Small intestine (tissue), 7 donors: ENCODE data around the gene INPPL1. TPM values are rescaled to one million over a fixed set of nuclear protein-coding genes. Genes with fewer than 3 reads are reported as not detected.
A peak's percentile ranks its signal among the peaks of the same experiment; 100 is the strongest.

Experiments used
- DNase-seq, 2 donors: peaks; one replicate each; pipeline versions ENCODE4 v3.0.0 to v3.0.0-alpha.2; 2013
- FAIRE-seq: peaks from 2 replicates; lab custom pipeline; 2012; peaks lifted over from hg19 to GRCh38; lab: Jason Lieb, UNC
- H3K27ac ChIP-seq, 3 donors: one replicate each; pipeline ENCODE4 v1.5.1; 2013; ENCODE audit warnings: low read length in 2 of 3, mild to moderate bottlenecking in 2 of 3, control low read depth in 1 of 3, inconsistent platforms in 1 of 3, low read depth in 1 of 3, moderate library complexity in 1 of 3
- H3K27me3 ChIP-seq, 3 donors: one replicate each; pipeline ENCODE4 v1.6.1; 2013; ENCODE audit warnings: low read length in 3 of 3, inconsistent platforms in 1 of 3; ENCODE audit not compliant: control insufficient read depth in 3 of 3, insufficient read depth in 3 of 3
- H3K36me3 ChIP-seq, 3 donors: one replicate each; pipeline ENCODE4 v1.6.1; 2013; ENCODE audit warnings: low read length in 3 of 3, inconsistent platforms in 1 of 3, low read depth in 1 of 3, mild to moderate bottlenecking in 1 of 3, moderate library complexity in 1 of 3; ENCODE audit not compliant: control insufficient read depth in 3 of 3, insufficient read depth in 2 of 3
- H3K4me1 ChIP-seq, 3 donors: one replicate each; pipeline ENCODE4 v1.6.1; 2013; ENCODE audit warnings: low read length in 2 of 3, inconsistent platforms in 1 of 3, low read depth in 1 of 3, mild to moderate bottlenecking in 1 of 3, moderate library complexity in 1 of 3; ENCODE audit not compliant: control insufficient read depth in 3 of 3, insufficient read depth in 2 of 3
- H3K4me3 ChIP-seq, 3 donors: one replicate each; pipeline ENCODE4 v1.5.1; 2013; ENCODE audit warnings: low read length in 3 of 3, control low read depth in 1 of 3, inconsistent platforms in 1 of 3, low read depth in 1 of 3, mild to moderate bottlenecking in 1 of 3, moderate library complexity in 1 of 3
- H3K9me3 ChIP-seq, 2 donors: one replicate each; pipeline ENCODE4 v1.6.1; 2013; ENCODE audit warnings: low read depth in 1 of 2, low read length in 1 of 2; ENCODE audit not compliant: control insufficient read depth in 2 of 2, insufficient read depth in 1 of 2
- WGBS, 3 donors: extraction: QIAGEN DNeasy Blood & Tissue Kit; methylation state at CpG; one replicate each; pipeline ENCODE4 v1.1.7; 2013; 5-methylcytosine and 5-hydroxymethylcytosine counted together
- polyA plus RNA-seq, 4 donors: library from polyadenylated mRNA; stranded (reverse) in 3 of 4; unstranded in 1 of 4; fragments of 200-250 nt in 3 of 4; fragments of 120-200 nt in 1 of 4; gene quantifications; one replicate each; pipeline versions ENCODE4 v1.2.1 to v1.2.3, GENCODE V29; 2013
- donor health status: healthy with polysubstance abuse.
- donor health status: control.
- donor health status: control.
- donor health status: Bipolar disorder and iron deficiency.
- donor health status: healthy.

INPPL1 gene
- polyA plus RNA-seq, 4 donors = 43.2 to 64.7 (median 60.7) TPM

GRCh38 chr11:72251614-72252013 is 27.0 kb downstream of the INPPL1 start:
- Histone ChIP-seq H3K4me3 (no peak overlapping the region), H3K9me3 (peaks cover 2 to 12% of the 10 kb centered on the region in 2 donors), H3K27ac (no peak overlapping the region), H3K27me3 (peaks cover 0 to 42% (median 8%) of the 10 kb centered on the region in 3 donors), H3K4me1 (no peaks in the 10 kb centered on the region), H3K36me3 (no peaks in the 10 kb centered on the region)
- WGBS, 3 donors = 71 to 80% (median 77%) methylated on average over 5 of the region's 5 CpGs
- no peak for DNase-seq
- FAIRE-seq = no peak

- Histone ChIP-seq H3K9me3 (peaks cover 2 to 12% of the 10 kb centered on the region in 2 donors), H3K4me3 (no peak overlapping the region), H3K4me1 (no peaks in the 10 kb centered on the region), H3K36me3 (no peaks in the 10 kb centered on the region), H3K27ac (no peak overlapping the region), H3K27me3 (peaks cover 0 to 27% (median 8%) of the 10 kb centered on the region in 3 donors)
- 90 to 100% (median 91%) methylated on average over 3 of the region's 3 CpGs for WGBS, 3 donors
- FAIRE-seq = no peak
- DNase-seq = no peak
Measured at GRCh38 chr11:72253392-72253791, 28.8 kb downstream of the INPPL1 start.

- no peaks in the 10 kb centered on the region for H3K36me3 ChIP-seq
- DNase-seq = no peak
- no peaks in the 10 kb centered on the region for H3K4me1 ChIP-seq
- no peak overlapping the region for H3K27ac ChIP-seq
- 71 to 88% (median 81%) methylated on average over 5 of the region's 5 CpGs for WGBS, 3 donors
- H3K27me3 ChIP-seq = peaks cover 0 to 20% (median 8%) of the 10 kb centered on the region in 3 donors
- peaks cover 2 to 12% of the 10 kb centered on the region in 2 donors for H3K9me3 ChIP-seq
- no peak for FAIRE-seq
- H3K4me3 ChIP-seq = no peak overlapping the region
Measured at GRCh38 chr11:72254299-72254993, 29.9 kb downstream of the INPPL1 start.

GRCh38 chr11:72257570-72257969 is 33.0 kb downstream of the INPPL1 start:
- Histone ChIP-seq H3K36me3 (no peaks in the 10 kb centered on the region), H3K4me3 (no peak overlapping the region), H3K4me1 (no peaks in the 10 kb centered on the region), H3K27me3 (peaks cover 0 to 13% (median 4%) of the 10 kb centered on the region in 3 donors), H3K9me3 (peaks cover 2 to 12% of the 10 kb centered on the region in 2 donors), H3K27ac (no peak overlapping the region)
- FAIRE-seq = no peak
- DNase-seq = no peak
- 79 to 89% (median 84%) methylated on average over 2 of the region's 2 CpGs for WGBS, 3 donors

- no peak overlapping the region for H3K27ac ChIP-seq
- H3K4me3 ChIP-seq = no peak overlapping the region
- no peaks in the 10 kb centered on the region for H3K4me1 ChIP-seq
- no peaks in the 10 kb centered on the region for H3K36me3 ChIP-seq
- peaks cover 0 to 9% (median 0%) of the 10 kb centered on the region in 3 donors for H3K27me3 ChIP-seq
- 65 to 81% (median 67%) methylated on average over 2 of the region's 2 CpGs for WGBS, 3 donors
- H3K9me3 ChIP-seq = peaks cover 0 to 4% of the 10 kb centered on the region in 2 donors
- DNase-seq (peak in 1 of 2 donors; percentile 30), FAIRE-seq (no peak)
Measured at GRCh38 chr11:72259490-72259889, 34.9 kb downstream of the INPPL1 start.

- no peak overlapping the region for H3K27ac ChIP-seq
- no peaks in the 10 kb centered on the region for H3K36me3 ChIP-seq
- WGBS, 3 donors = 19 to 60% (median 41%) methylated on average over 5 of the region's 5 CpGs
- DNase-seq (peak in 1 of 2 donors; percentile 6), FAIRE-seq (no peak)
- H3K9me3 ChIP-seq = no peaks in the 10 kb centered on the region
- H3K27me3 ChIP-seq = peaks cover 0 to 4% (median 0%) of the 10 kb centered on the region in 3 donors
- no peak overlapping the region for H3K4me3 ChIP-seq
- no peaks in the 10 kb centered on the region for H3K4me1 ChIP-seq
Measured at GRCh38 chr11:72260574-72260973, 36.0 kb downstream of the INPPL1 start.

GRCh38 chr11:72263361-72263760 is 38.8 kb downstream of the INPPL1 start:
- Histone ChIP-seq H3K36me3 (no peaks in the 10 kb centered on the region), H3K9me3 (no peaks in the 10 kb centered on the region), H3K4me1 (no peaks in the 10 kb centered on the region), H3K27ac (no peak overlapping the region), H3K4me3 (no peak overlapping the region), H3K27me3 (peaks cover 0 to 4% (median 0%) of the 10 kb centered on the region in 3 donors)
- 59 to 63% (median 62%) methylated on average over 4 of the region's 4 CpGs for WGBS, 3 donors
- FAIRE-seq (no peak), DNase-seq (no peak)

GRCh38 chr11:72265951-72266350 is 41.4 kb downstream of the INPPL1 start:
- DNase-seq (no peak), FAIRE-seq (no peak)
- Histone ChIP-seq H3K27me3 (no peaks in the 10 kb centered on the region), H3K9me3 (no peaks in the 10 kb centered on the region), H3K4me3 (no peak overlapping the region), H3K27ac (no peak overlapping the region), H3K36me3 (no peaks in the 10 kb centered on the region), H3K4me1 (no peaks in the 10 kb centered on the region)
